HG03378 (cell line): ENCODE data around the gene SUCO.

ENCODE experiments used
- ATAC-seq: cut with Tn5 transposase; IDR thresholded peaks from one replicate; pipeline ENCODE4 v1.9.1; 2021; ENCODE audit warnings: mild to moderate bottlenecking, moderate library complexity; ENCODE audit not compliant: unreplicated experiment

The SUCO gene

DNA sequence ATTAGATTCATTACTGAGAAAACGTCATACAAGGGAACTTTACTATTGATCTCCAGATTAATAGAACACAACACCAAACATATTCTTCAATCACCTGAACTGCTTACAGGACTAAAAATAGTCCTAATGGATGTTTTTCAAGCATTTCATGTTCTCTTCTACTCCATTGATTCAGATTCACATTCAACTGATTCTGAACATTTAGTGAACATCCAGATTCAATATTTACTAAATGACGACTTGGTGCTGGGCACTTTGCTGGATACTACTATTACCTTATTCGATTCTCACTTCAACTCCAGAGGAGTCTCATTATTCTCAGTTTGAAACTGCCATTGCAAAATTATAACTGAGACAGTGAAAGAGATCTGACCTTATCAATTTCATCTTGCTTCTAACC is 18.8 kb upstream of the SUCO start:
- no peak for ATAC-seq

DNA sequence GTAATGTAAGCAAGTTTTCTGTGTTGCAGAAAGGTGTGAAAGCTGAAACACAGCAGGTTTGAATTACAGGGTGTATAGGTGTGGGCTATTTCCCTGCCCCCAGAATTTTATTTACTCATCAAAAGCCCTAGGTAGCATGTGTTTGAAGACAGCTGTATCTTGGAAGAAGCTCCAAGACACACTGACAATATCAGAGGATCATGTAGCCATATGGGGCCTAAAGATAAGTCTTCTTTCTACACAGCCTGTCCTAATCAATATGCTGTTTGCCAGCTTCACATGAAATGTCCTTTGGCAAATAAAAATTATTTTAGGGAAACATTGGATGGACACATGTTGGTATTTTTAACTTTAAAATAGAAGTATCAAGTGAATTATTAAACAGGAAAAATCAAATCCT is 17.5 kb upstream of the SUCO start:
- no peak for ATAC-seq

- ATAC-seq = no peak
Measured at GRCh38 chr1:172515927-172516326, 17.0 kb upstream of the SUCO start.

GRCh38 chr1:172517081-172517480 is 15.9 kb upstream of the SUCO start:
- no peak for ATAC-seq

DNA sequence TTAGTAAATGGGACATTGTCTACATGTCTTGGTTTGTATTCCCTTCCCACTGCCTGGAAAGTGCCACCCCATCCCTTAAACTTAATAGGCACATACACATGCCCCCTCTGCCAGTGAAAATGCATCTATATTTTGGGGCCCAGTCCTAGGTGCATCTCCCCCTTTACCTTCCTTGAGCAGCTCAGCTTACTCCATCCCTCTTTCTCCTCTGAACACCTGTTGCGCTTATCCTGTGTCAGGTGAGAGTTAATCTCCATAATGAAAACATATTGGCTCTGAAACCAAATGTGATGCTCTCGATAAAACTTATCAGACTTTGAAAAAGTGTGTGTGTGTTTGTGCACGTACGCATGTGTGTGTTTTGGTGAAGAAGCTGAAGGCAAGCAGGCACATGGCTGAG is 15.4 kb upstream of the SUCO start:
- ATAC-seq = no peak

DNA sequence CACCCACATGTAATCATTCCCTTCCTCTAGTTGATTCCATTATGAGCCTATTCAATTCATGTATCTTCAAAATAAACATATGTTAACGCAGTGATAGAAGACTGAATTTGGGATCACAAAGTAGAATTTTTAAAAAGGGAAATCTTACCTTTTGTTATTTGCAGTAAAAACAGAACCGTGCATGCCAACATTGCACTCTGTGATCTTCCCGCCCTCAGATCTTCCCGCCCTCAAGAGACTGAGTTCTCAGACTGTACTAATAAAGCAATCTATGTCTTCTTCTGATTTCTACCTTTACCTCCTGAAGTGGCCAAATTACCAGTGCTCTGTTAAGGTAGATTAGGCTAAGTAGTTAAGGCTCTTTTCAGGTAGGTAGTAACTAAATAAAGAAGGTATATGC is 3.6 kb upstream of the SUCO start:
- ATAC-seq = no peak

- no peak for ATAC-seq
Measured at GRCh38 chr1:172530000-172530399, 3.0 kb upstream of the SUCO start.

DNA sequence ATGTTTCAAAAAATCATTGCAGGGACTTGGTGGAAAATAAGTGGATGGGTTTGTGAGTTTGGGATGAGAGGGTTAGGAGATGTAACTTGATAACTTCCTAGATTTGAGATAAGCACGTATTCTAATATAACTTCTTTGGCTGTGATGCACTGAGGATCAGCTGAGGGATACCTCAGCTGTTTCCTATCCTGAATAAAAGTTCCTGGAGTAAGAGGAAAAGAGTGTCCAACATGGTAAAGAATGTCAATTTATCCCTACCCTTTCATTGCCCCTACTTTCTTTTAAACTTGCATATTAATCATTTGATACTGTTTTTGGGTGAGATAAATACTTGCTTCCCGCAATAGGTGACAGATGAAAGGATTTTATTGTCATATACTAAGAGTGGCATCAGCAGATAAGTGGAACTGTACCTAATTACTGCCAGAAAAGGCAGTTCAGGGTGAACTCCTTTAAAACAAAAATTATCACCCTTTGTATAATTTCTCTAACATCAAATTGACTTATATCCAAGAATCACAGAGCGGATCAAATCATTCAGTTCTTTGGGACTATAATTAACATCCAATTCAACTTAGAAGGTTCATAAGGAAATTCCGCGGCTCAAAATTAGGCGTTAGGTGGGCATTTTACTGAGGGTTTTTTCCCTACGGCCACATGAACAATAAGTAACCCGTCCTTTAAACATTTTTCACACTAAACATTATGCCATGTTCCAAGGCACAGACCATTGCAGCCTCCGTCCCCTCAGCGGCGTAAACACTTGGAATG is 1.4 kb upstream of the SUCO start:
- ATAC-seq = no peak

DNA sequence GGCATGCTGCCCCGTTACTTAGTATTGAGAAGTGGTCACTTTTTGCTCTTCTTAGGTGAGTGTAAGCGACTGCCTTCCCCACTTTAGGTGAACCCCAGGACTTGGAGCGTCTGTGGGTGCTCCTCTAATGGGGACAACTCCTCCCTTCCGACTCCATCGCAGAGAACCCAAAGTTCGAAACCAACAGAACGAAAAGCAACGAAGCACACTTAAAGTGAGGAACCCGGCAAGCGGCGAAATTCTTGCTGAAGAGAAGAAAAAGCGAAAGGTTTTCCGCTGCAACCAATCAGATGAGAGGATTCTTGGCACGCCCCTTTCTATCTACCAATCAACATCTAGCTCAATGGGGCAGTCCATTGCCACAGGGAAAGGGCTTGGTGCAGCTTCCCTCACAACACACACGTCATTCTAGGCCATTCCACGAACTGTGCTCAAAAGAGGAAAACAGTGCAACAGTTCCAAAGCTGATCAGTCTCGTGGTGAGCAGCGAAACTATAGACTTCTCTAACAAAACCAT is 709 bp upstream of the SUCO start:
- ATAC-seq = peak; percentile 77

DNA sequence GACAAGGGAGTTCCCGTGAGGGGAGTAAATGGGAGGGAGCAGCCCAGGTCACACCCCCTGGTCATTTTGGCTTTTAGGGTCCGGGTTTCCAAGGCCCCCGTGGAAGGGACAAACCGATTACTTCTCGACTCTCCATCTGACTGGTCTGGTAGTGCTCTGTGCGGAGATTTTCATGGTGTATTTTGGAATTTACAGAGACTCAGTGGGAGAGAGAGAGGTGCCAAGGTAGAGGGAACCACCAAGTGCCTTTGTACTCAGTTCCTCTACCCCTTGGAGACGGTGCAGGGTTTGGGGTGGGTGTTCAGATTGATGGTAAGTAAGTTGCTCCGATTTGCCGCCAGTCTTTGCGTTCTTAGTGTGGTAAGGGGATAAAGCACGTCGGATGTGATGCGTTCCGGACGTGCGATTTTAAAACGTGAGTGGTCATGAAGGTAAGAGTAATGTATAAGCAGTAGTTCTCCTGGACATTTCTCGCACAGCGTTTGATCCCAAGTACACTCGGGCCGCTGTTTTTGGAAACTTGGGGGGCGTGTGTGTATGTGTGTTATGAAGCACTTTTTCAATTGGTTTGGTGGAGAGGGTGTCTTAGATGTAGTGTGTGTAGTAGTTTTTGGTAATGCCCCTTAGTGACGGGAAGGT is 682 bp downstream of the SUCO start:
- no peak for ATAC-seq

GRCh38 chr1:172536256-172536655 is 3.3 kb downstream of the SUCO start:
- no peak for ATAC-seq

GRCh38 chr1:172537366-172537765 is 4.4 kb downstream of the SUCO start:
- no peak for ATAC-seq

DNA sequence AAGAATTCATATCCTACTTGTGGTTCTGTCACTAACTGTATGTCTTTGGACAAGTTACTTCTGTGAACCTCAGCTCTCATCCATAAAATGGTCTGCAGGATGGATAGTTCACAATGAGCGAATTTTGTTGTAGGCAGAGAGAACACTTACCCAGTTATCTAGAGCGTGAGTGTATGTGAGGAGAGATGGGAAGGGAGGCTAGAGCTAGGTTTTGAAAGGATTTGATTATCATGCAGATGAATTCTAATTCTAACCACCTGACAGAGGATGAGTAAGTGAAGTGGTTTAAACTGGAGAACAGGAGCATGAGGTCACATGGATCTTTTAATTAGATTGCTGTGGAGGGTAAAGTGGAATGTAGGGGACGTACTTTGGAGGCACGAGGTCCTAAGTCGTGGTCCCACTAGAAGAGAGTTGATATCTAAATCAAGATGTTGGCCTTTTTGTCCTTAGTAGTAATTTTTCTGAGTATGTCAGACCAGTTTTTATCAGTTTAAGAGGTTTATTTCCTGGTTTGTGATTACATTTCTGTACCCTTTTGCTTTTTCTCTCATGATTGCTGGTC is 5.0 kb downstream of the SUCO start:
- no peak for ATAC-seq

DNA sequence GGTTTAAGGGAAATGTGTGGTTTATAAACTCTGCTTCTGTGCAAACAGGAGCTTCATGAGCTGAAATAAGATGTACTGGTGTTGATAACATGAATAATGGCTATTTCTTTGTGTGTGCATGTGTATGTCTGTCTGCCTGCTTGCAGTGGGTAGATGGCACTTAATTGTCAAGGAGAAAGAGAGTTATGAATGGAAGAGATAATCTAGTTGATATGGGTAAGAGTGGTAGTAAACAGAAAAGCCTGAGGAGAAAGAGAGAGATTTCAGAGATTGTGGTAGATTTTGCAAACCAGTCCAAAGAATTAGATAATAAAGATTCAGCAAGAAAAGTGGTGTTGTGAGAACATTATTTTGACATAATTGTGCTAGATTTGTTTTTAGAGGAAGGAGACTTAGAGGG is 7.7 kb downstream of the SUCO start:
- ATAC-seq = no peak

DNA sequence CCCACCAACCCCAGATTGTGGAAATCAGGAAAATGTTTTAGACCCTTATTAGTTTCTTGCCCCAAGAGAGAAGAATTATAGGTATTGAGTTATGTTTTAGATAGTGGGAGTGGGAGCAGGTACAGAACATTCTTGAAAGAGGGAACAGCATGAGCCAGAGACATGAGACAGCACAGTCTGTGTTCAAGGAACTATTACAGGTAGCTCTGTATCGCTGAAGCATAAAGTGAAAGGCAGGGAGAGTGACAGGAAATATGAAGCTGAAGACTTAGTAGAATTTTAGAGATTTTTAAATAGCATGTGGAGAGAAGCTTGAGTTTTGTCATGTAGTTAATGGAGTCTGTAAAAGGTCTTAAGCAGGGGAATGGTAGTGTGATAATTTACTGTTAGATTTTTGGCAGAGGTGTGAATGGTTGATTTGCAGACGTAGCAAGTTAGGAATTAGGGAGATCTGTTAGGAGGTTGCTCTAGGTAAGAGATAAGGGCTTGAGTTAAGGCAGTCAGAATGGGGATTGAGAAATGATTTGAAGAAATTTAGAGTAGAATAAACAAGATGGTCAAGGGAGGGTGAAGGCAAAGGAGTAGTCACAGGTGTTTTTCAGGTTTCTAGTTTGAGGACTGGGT is 11.6 kb downstream of the SUCO start:
- no peak for ATAC-seq

DNA sequence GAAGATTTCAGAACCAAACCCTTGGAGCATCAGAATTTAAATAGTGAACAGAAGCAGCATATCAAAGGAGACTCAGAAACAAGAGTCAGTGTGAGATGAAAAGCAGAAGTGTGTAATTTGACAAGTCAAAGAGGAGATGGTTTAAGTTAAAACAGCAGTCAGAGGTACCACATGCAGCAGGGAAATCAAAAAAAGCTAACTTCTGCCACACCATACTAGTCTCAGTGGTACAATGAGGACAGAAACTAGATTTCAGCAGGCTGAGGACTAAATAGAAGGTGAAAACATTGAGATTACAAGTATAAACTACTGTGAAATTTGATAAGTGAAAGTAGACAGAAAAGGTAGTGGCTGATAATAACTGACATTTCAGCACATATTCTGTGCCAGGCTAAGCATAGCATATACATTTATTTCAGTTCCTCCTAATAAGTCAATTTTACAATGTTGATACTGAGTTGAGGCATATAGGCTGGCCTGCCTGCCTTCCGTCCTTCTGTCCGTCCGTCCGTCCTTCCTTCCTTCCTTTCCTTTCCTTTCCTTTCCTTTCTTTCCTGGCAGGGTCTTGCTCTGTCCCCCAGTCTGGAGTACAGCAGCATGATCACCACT is 12.6 kb downstream of the SUCO start:
- peak; percentile 73 for ATAC-seq

DNA sequence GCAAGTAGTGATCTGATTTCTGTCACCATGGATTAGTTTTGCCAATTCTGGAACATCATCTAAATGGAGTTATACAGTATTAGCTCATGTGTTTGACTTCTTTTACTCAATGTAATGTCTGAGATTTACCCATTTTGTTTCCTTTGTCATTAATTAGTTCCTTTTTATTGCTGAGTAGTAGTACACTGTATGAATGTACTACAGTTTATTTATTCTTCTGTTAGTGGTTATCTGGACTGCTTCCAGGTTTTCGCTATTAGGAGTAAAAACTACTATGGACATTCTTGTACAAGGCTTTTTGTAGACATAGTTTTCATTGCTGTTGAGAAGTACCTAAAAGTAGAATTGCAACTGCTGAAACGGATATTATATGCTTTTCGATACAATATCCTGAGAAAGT is 14.1 kb downstream of the SUCO start:
- no peak for ATAC-seq

DNA sequence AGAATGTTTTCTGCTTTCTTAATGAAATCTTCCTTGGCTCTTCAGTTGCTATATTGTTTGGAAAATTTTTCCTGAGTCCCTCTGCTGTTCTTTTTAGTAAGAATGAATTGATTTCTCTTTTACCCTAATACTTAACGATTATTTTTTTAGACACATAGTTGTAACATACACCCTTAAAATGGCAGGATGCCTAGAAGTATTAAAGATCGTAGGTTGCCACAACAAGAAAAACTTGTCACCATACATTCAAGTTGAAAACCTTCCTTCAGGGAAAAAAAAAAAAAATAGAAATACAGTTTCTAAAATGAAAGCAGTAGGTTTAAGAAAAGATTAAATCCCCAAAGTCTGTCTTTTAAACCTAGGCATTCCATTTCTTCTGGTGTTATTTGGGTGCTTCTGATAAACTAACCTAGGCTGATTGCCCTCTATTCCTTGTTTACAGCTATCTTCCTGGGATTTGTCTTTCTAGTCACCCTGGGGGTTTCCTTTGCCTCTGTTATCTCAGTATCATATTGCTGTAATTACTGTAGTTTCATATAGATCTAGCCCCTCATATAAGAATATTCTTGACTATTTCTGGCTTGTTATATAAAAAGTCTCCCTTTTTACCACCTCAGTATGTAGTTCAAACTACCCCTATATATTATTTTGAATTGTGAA is 16.8 kb downstream of the SUCO start:
- no peak for ATAC-seq

GRCh38 chr1:172551279-172551678 is 18.3 kb downstream of the SUCO start:
- no peak for ATAC-seq

DNA sequence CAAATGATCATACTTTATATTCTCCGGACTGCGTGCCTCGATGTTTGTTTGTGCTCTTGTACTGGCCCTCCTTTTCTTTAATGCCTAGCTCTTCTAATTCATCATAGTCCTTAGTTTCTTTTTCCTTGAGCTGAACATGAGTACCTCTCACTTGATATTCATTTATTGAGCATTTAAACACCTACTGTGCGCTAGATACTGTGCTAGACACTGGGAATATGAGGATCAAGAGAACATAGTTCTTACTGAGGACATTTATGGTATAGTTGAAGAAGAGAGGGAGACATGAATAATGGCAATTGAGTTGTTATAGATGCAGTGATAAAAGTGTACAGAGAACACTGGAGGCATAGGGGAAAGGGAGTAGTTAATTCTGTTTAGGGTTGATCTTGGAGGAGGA is 22.0 kb downstream of the SUCO start:
- no peak for ATAC-seq

DNA sequence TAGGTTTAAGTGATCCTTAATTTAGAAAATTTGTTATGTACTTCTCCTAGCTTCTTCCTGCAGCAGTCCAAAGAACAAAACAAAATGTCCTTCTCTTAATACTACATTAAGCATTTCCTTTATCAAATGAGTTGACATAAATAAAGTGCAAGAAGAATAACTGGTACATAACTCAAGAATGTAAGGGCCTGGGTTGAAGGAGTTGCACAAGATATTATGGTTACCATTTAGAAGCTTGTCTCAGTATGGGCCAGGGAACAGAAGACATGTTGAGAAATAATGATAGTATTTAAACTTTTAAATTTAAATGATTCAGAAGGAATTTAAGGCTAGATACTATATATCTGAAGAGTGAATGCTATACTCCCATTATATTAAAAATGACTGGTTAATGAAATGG is 23.5 kb downstream of the SUCO start:
- ATAC-seq = no peak
